WTC11 (cell line): ENCODE data around the gene SCYGR3. TPM values are rescaled to one million over a fixed set of nuclear protein-coding genes. Genes with fewer than 3 reads are reported as not detected.
A peak's percentile ranks its signal among the peaks of the same experiment; 100 is the strongest.

Experiments used
- ATAC-seq: fragments of 200-7000 bp; cut with Tn5 transposase; 2 replicates; pipeline ENCODE4 v1.10.0; 2021; ENCODE audit warnings: mild to moderate bottlenecking, moderate library complexity
- CTCF ChIA-PET: fragments of 300-600 bp; sonication (Branson Sonifier 250); formaldehyde crosslinking; loops from one replicate; lab custom pipeline; 2021; ENCODE audit warnings: antibody characterized with exemption; lab: Charles Lee
- POLR2A ChIA-PET: fragments of 350-600 bp; sonication (Branson Sonifier 250); formaldehyde crosslinking; loops from one replicate; lab custom pipeline; 2021; ENCODE audit warnings: antibody characterized with exemption; lab: Charles Lee
- DNase-seq: peaks from one replicate; pipeline ENCODE4 v3.0.0; 2021; ENCODE audit warnings: low spot score
- H3K27ac Mint-ChIP-seq: 2 replicates; pipeline ENCODE4 v1.8.0; 2021; ENCODE audit warnings: mixed read lengths
- H3K27me3 Mint-ChIP-seq: 2 replicates; pipeline ENCODE4 v1.8.0; 2021; ENCODE audit warnings: low read depth, mild to moderate bottlenecking, moderate library complexity, mixed read lengths
- H3K36me3 Mint-ChIP-seq: 2 replicates; pipeline ENCODE4 v1.8.0; 2021; ENCODE audit warnings: mixed read lengths
- H3K4me1 Mint-ChIP-seq: 2 replicates; pipeline ENCODE4 v1.8.0; 2022; ENCODE audit warnings: mixed read lengths
- H3K4me3 Mint-ChIP-seq: 2 replicates; pipeline ENCODE4 v1.8.0; 2021; ENCODE audit warnings: mild to moderate bottlenecking, moderate library complexity, mixed read lengths
- H3K9me3 Mint-ChIP-seq: 2 replicates; pipeline ENCODE4 v1.8.0; 2021; ENCODE audit warnings: mixed read lengths
- CREB1 ChIP-seq: sonication (generic); formaldehyde crosslinking; IDR thresholded peaks from 2 replicates; pipeline ENCODE4 v1.8.0; 2023; ENCODE audit warnings: mild to moderate bottlenecking, missing genetic modification reagents
- GABPB1 ChIP-seq: sonication (generic); formaldehyde crosslinking; IDR thresholded peaks from 2 replicates; pipeline ENCODE4 v1.8.1; 2023; ENCODE audit warnings: mild to moderate bottlenecking, missing genetic modification reagents
- GTF2I ChIP-seq: fragments of 250-450 bp; sonication (Bioruptor Pico); conservative IDR thresholded peaks from 2 replicates; pipeline ENCODE4 v1.4.0; 2021; ENCODE audit warnings: mild to moderate bottlenecking
- HMGA2 ChIP-seq: fragments of 250-450 bp; sonication (Bioruptor Pico); IDR thresholded peaks from 2 replicates; pipeline ENCODE4 v1.4.0; 2021; ENCODE audit warnings: mild to moderate bottlenecking, moderate library complexity
- NFE2L1 ChIP-seq: sonication (generic); formaldehyde crosslinking; IDR thresholded peaks from 2 replicates; pipeline ENCODE4 v1.8.1; 2023; ENCODE audit warnings: missing genetic modification reagents
- NFYB ChIP-seq: sonication (generic); formaldehyde crosslinking; conservative IDR thresholded peaks from 2 replicates; pipeline ENCODE4 v1.8.0; 2022; ENCODE audit warnings: low read depth, missing genetic modification reagents
- NR1H2 ChIP-seq: sonication (generic); formaldehyde crosslinking; IDR thresholded peaks from 2 replicates; pipeline ENCODE4 v1.9.0; 2021; ENCODE audit warnings: mild to moderate bottlenecking, moderate library complexity, missing genetic modification reagents
- OVOL2 ChIP-seq: fragments of 250-450 bp; sonication (Bioruptor Pico); IDR thresholded peaks from 2 replicates; pipeline ENCODE4 v1.9.0; 2021; ENCODE audit warnings: mild to moderate bottlenecking, borderline replicate concordance
- TEAD1 ChIP-seq: sonication (generic); formaldehyde crosslinking; IDR thresholded peaks from 2 replicates; pipeline ENCODE4 v1.8.0; 2022; ENCODE audit warnings: mild to moderate bottlenecking, missing genetic modification reagents
- ZNF671 ChIP-seq: fragments of 250-450 bp; sonication (Bioruptor Pico); IDR thresholded peaks from 2 replicates; pipeline ENCODE4 v1.8.0; 2021; ENCODE audit warnings: mild to moderate bottlenecking
- total RNA-seq: library from RNA; stranded (reverse); gene quantifications from 3 replicates; pipeline ENCODE4 v1.2.3, GENCODE V29; 2021
- TF ChIP-seq, protein P1 (sequence below): sonication (generic); formaldehyde crosslinking; IDR thresholded peaks from 2 replicates; pipeline ENCODE4 v1.8.0; 2022; ENCODE audit warnings: mild to moderate bottlenecking, missing genetic modification reagents
- TF ChIP-seq, protein P2 (sequence below): sonication (generic); formaldehyde crosslinking; IDR thresholded peaks from 2 replicates; pipeline ENCODE4 v1.8.1; 2022; ENCODE audit warnings: mild to moderate bottlenecking, moderate library complexity, missing genetic modification reagents
- TF ChIP-seq, protein P3 (sequence below): sonication (generic); formaldehyde crosslinking; IDR thresholded peaks from 2 replicates; pipeline ENCODE4 v1.8.1; 2023; ENCODE audit warnings: mild to moderate bottlenecking, missing genetic modification reagents, moderate library complexity
- TF ChIP-seq, protein P4 (sequence below): sonication (generic); formaldehyde crosslinking; IDR thresholded peaks from 2 replicates; pipeline ENCODE4 v1.8.0; 2022; ENCODE audit warnings: mild to moderate bottlenecking, missing genetic modification reagents
- TF ChIP-seq, protein P5 (sequence below): fragments of 250-450 bp; sonication (Bioruptor Pico); IDR thresholded peaks from 2 replicates; pipeline ENCODE4 v1.8.0; 2021; ENCODE audit warnings: mild to moderate bottlenecking
- TF ChIP-seq, protein P6 (sequence below): sonication (generic); formaldehyde crosslinking; IDR thresholded peaks from 2 replicates; pipeline ENCODE4 v1.8.1; 2022; ENCODE audit warnings: missing genetic modification reagents, borderline replicate concordance
- TF ChIP-seq, protein P7 (sequence below): fragments of 250-450 bp; sonication (Bioruptor Pico); IDR thresholded peaks from 2 replicates; pipeline ENCODE4 v1.9.0; 2021; ENCODE audit warnings: mild to moderate bottlenecking

SCYGR3 gene
- total RNA-seq, 1 experiment from 2014 or later: not detected

DNA sequence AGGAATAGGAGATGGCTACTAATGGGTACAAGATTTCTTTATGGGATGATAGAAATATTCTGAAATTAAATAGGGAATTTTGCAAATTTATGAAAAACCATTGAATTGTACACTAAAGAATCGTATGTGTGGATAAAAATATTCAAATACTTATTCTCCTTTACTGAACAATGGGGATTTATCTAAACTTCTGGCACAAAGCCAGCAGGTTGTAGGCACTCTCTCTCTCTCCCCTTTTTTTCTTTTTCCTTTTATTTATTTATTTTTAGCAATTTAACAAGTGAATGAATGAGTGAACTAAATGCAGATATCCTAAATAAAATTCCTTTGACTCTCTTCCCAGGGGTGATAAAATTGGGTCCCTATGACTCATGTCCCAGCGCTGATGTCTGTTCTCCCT is 37.8 kb downstream of the SCYGR3 start:
- CTCF ChIA-PET: no interaction called here
- TF ChIP-seq, protein P1, sequence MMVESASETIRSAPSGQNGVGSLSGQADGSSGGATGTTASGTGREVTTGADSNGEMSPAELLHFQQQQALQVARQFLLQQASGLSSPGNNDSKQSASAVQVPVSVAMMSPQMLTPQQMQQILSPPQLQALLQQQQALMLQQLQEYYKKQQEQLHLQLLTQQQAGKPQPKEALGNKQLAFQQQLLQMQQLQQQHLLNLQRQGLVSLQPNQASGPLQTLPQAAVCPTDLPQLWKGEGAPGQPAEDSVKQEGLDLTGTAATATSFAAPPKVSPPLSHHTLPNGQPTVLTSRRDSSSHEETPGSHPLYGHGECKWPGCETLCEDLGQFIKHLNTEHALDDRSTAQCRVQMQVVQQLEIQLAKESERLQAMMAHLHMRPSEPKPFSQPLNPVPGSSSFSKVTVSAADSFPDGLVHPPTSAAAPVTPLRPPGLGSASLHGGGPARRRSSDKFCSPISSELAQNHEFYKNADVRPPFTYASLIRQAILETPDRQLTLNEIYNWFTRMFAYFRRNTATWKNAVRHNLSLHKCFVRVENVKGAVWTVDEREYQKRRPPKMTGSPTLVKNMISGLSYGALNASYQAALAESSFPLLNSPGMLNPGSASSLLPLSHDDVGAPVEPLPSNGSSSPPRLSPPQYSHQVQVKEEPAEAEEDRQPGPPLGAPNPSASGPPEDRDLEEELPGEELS: no peak
- TF ChIP-seq, protein P2, sequence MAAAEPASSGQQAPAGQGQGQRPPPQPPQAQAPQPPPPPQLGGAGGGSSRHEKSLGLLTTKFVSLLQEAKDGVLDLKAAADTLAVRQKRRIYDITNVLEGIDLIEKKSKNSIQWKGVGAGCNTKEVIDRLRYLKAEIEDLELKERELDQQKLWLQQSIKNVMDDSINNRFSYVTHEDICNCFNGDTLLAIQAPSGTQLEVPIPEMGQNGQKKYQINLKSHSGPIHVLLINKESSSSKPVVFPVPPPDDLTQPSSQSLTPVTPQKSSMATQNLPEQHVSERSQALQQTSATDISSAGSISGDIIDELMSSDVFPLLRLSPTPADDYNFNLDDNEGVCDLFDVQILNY: no peak
- POLR2A ChIA-PET: no interaction called here
- DNase-seq: no peak
- Mint-ChIP-seq H3K27me3 (no peaks in the 10 kb centered on the region), H3K9me3 (peaks cover 11% of the 10 kb centered on the region), H3K27ac (no peak overlapping the region), H3K4me1 (peaks cover 3% of the 10 kb centered on the region), H3K4me3 (no peak overlapping the region), H3K36me3 (no peaks in the 10 kb centered on the region)
- no peak for ATAC-seq

DNA sequence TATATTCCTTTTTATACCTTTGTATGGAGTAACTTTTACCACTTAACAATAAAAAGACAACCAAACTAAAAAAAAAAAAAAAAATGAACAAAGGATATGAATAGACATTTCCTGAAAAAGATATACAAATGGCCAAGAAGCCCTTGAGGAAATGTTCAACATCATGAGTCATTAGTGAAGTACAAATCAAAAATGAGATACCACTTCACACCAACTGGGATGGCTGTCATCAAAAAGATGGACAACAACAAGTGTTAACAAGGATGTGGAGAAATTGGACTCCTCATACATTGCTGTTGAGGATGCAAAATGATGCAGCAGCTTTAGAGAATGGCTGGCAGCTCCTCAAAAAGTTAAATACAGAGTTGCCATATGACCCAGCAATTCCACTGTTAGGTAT is 38.5 kb downstream of the SCYGR3 start:
- CTCF ChIA-PET: no interaction called here
- POLR2A ChIA-PET: interaction anchor here (0.7 kb wide), 1 partner anchor 1484 kb away, joined by 3 read pairs; no protein-coding TSS in a partner anchor
- Mint-ChIP-seq H3K27ac (no peak overlapping the region), H3K36me3 (no peaks in the 10 kb centered on the region), H3K4me3 (no peak overlapping the region), H3K27me3 (no peaks in the 10 kb centered on the region), H3K9me3 (peaks cover 4% of the 10 kb centered on the region), H3K4me1 (peaks cover 3% of the 10 kb centered on the region)
- DNase-seq: no peak
- no peak for ATAC-seq
- no peak for TF ChIP-seq OVOL2

DNA sequence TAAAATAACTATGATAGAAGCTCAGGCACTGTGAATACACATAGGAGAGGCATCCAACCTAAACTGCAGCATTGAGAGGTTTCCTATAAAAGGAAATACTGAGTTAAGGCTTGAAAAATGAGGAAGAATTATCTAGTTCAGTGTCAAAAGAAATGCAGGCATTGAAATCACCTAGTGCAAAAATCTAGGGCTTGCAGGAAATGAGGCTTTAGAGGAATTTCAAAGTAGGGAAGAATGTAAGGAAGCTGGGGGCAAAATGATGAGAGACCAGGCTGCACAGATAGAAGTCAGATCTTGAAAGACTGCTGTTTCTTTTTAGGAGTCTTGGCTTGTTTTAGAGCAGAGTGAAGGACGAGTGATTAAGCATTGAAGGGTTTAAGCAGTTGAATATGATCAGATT is 44.0 kb downstream of the SCYGR3 start:
- Mint-ChIP-seq H3K4me1 (peaks cover 17% of the 10 kb centered on the region), H3K27me3 (no peaks in the 10 kb centered on the region), H3K9me3 (no peaks in the 10 kb centered on the region), H3K27ac (peak overlapping the region; percentile 20), H3K36me3 (no peaks in the 10 kb centered on the region), H3K4me3 (no peak overlapping the region)
- CTCF ChIA-PET: no interaction called here
- POLR2A ChIA-PET: interaction anchor here (0.6 kb wide), 1 partner anchor 62 kb away, joined by 4 read pairs; no protein-coding TSS in a partner anchor
- no peak for TF ChIP-seq NFYB (CRISPR knock-in tag)
- TF ChIP-seq GABPB1: no peak
- TF ChIP-seq NFE2L1: no peak
- TF ChIP-seq, protein P3, sequence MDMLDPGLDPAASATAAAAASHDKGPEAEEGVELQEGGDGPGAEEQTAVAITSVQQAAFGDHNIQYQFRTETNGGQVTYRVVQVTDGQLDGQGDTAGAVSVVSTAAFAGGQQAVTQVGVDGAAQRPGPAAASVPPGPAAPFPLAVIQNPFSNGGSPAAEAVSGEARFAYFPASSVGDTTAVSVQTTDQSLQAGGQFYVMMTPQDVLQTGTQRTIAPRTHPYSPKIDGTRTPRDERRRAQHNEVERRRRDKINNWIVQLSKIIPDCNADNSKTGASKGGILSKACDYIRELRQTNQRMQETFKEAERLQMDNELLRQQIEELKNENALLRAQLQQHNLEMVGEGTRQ (CRISPR knock-in tag): no peak
- no peak for TF ChIP-seq TEAD1 (CRISPR knock-in tag)
- TF ChIP-seq, protein P4, sequence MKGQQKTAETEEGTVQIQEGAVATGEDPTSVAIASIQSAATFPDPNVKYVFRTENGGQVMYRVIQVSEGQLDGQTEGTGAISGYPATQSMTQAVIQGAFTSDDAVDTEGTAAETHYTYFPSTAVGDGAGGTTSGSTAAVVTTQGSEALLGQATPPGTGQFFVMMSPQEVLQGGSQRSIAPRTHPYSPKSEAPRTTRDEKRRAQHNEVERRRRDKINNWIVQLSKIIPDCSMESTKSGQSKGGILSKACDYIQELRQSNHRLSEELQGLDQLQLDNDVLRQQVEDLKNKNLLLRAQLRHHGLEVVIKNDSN (CRISPR knock-in tag): no peak
- TF ChIP-seq, protein P5, sequence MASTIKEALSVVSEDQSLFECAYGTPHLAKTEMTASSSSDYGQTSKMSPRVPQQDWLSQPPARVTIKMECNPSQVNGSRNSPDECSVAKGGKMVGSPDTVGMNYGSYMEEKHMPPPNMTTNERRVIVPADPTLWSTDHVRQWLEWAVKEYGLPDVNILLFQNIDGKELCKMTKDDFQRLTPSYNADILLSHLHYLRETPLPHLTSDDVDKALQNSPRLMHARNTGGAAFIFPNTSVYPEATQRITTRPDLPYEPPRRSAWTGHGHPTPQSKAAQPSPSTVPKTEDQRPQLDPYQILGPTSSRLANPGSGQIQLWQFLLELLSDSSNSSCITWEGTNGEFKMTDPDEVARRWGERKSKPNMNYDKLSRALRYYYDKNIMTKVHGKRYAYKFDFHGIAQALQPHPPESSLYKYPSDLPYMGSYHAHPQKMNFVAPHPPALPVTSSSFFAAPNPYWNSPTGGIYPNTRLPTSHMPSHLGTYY (CRISPR knock-in tag): no peak
- no peak for TF ChIP-seq GTF2I (CRISPR knock-in tag)
- TF ChIP-seq ZNF671 (CRISPR knock-in tag): no peak
- TF ChIP-seq, protein P6, sequence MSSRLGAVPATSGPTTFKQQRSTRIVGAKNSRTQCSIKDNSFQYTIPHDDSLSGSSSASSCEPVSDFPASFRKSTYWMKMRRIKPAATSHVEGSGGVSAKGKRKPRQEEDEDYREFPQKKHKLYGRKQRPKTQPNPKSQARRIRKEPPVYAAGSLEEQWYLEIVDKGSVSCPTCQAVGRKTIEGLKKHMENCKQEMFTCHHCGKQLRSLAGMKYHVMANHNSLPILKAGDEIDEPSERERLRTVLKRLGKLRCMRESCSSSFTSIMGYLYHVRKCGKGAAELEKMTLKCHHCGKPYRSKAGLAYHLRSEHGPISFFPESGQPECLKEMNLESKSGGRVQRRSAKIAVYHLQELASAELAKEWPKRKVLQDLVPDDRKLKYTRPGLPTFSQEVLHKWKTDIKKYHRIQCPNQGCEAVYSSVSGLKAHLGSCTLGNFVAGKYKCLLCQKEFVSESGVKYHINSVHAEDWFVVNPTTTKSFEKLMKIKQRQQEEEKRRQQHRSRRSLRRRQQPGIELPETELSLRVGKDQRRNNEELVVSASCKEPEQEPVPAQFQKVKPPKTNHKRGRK: no peak
- no peak for TF ChIP-seq NR1H2 (CRISPR knock-in tag)
- TF ChIP-seq, protein P7, sequence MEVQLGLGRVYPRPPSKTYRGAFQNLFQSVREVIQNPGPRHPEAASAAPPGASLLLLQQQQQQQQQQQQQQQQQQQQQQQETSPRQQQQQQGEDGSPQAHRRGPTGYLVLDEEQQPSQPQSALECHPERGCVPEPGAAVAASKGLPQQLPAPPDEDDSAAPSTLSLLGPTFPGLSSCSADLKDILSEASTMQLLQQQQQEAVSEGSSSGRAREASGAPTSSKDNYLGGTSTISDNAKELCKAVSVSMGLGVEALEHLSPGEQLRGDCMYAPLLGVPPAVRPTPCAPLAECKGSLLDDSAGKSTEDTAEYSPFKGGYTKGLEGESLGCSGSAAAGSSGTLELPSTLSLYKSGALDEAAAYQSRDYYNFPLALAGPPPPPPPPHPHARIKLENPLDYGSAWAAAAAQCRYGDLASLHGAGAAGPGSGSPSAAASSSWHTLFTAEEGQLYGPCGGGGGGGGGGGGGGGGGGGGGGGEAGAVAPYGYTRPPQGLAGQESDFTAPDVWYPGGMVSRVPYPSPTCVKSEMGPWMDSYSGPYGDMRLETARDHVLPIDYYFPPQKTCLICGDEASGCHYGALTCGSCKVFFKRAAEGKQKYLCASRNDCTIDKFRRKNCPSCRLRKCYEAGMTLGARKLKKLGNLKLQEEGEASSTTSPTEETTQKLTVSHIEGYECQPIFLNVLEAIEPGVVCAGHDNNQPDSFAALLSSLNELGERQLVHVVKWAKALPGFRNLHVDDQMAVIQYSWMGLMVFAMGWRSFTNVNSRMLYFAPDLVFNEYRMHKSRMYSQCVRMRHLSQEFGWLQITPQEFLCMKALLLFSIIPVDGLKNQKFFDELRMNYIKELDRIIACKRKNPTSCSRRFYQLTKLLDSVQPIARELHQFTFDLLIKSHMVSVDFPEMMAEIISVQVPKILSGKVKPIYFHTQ (CRISPR knock-in tag): no peak
- TF ChIP-seq CREB1 (CRISPR knock-in tag): no peak
- TF ChIP-seq HMGA2 (CRISPR knock-in tag): no peak
- TF ChIP-seq, all 79 proteins: peak for 0
- peak; percentile 12; the same call in 1 of the 2 replicates for ATAC-seq
- no peak for DNase-seq
